DMS 273 (cell line): ENCODE results near the gene AMH.
A peak's percentile ranks its signal among the peaks of the same experiment; 100 is the strongest.

Source experiments
- DNase-seq: peaks from one replicate; lab custom pipeline; 2025; ENCODE audit not compliant: unreplicated experiment; lab: John Stamatoyannopoulos, UW

The AMH gene

DNA sequence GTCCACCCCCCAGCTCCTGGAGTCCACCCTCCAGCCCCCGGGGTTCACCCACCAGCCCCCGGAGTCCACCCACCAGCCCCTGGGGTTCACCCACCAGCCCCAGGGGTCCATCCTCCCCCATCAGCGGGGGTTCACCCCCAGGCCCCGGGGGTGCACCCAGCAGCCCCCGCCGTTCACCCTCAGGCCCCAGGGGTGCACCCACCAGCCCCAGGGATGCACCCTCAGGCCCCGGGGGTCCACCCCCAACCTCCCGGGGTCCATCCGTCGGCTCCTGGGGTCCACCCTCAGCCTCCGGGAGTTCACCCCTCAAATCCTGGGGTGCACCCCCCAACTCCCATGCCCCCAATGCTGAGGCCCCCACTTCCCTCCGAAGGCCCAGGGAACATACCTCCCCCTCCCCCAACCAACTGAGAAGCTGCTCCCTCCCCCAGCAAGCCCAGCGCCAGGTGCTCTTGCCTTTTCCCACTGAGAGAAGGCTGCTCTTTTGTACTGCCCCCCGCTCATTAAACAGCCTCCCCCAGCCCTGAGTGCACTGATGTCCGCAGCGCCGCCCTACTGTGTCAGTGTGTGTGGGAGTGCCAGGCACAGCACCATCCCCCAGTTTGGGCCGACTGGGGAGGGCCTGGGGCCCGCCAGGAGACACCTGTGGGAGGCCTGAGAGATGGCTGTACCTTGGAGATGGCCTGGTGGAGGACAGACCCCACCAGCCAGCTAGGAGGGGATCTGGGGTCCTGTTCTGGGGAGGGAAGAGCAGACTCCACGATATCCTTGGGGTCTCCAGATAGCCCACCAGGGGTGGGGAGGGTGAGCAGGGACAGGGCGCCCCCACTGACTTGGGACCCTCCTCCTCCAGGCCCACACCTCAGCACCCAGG, 750 bp upstream of the AMH start:
- no peak for DNase-seq

DNA sequence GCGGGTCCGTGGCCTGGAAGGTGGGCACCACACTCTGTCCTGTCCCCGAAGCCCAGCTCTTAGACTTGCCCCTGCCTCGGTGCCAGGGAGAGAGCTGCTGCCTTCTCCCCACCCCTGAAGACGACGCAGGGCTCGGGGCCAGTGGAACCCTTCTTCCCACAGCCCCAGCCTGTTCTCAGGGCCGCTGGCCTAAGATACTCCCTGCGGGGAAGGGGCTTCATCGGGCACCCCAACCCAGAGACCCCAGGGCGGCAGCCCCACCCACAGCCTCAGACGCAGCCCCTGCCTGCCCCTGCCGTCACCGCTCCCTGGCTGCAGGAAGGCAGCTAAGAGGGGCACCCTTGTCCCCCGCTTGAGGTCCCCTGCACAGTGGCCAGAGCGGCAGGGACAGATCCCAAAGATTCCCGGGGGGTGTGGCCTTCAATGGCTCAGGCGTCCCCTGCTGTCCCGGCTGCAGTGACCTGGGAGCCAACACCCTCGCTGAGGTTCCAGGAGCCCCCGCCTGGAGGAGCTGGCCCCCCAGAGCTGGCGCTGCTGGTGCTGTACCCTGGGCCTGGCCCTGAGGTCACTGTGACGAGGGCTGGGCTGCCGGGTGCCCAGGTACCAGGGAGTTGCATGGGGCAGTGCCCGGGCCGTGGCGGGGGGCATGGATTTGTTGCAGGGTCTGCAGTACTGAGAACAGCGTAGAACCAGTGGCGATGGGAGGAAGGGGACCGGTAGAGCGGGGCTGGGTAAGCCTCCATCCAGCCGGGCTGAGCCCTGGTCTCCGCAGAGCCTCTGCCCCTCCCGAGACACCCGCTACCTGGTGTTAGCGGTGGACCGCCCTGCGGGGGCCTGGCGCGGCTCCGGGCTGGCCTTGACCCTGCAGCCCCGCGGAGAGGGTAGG, 1.0 kb downstream of the AMH start:
- peak; percentile 72 for DNase-seq

DNA sequence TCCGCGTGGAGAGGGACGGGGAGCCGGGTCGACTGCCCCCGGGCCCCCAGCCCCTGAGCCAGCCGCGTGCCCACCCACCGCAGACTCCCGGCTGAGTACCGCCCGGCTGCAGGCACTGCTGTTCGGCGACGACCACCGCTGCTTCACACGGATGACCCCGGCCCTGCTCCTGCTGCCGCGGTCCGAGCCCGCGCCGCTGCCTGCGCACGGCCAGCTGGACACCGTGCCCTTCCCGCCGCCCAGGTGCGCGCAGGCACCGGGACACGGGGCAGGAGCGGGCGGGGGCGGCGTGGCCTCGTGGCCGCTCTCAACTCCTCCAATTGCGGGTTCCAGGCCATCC, 1.6 kb downstream of the AMH start:
- DNase-seq, result no peak

DNA sequence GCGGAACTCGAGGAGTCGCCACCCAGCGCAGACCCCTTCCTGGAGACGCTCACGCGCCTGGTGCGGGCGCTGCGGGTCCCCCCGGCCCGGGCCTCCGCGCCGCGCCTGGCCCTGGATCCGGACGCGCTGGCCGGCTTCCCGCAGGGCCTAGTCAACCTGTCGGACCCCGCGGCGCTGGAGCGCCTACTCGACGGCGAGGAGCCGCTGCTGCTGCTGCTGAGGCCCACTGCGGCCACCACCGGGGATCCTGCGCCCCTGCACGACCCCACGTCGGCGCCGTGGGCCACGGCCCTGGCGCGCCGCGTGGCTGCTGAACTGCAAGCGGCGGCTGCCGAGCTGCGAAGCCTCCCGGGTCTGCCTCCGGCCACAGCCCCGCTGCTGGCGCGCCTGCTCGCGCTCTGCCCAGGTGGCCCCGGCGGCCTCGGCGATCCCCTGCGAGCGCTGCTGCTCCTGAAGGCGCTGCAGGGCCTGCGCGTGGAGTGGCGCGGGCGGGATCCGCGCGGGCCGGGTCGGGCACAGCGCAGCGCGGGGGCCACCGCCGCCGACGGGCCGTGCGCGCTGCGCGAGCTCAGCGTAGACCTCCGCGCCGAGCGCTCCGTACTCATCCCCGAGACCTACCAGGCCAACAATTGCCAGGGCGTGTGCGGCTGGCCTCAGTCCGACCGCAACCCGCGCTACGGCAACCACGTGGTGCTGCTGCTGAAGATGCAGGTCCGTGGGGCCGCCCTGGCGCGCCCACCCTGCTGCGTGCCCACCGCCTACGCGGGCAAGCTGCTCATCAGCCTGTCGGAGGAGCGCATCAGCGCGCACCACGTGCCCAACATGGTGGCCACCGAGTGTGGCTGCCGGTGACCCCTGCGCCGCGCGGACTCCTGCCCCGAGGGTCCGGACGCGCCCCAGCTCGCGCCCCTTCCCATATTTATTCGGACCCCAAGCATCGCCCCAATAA, 2.3 kb downstream of the AMH start:
- DNase-seq, result peak; percentile 68

DNA sequence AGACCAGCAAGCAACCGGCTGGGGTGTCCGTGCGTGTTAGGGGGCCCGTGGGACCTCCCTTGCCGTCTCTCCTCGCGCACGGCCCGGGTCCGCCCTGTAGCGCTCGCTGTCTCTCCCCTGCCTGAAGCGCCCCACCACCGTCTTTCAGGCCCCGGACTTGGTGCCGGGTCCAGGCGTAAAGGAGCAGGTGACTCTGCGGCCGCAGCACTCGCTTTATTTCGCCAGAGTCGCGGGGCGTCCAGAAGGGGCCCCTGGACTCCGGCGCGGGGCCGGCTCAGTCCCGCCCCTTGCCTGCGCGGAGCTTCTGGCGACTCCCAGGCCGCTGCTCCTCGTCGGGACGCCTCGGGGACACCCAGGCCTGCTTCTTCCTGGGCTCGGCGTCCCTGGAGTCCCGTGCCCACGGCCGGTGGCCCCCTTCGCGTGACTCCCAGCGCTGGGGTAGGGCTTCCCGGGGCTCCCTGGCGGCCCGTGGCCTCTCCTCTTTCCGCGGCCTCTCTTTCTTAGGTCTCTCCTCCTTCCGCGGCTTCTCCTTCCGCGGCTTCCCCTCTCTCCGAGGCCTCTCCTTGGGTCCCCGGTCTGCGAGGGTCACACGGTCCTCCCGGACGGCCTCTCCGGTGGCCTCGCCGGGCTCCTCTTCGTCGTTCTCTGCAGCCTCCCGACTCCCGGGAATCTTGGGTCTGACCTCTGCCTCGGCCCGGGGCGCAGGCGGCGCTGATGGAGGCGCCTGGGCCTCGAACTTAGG, 3.1 kb downstream of the AMH start:
- no peak for DNase-seq

DNA sequence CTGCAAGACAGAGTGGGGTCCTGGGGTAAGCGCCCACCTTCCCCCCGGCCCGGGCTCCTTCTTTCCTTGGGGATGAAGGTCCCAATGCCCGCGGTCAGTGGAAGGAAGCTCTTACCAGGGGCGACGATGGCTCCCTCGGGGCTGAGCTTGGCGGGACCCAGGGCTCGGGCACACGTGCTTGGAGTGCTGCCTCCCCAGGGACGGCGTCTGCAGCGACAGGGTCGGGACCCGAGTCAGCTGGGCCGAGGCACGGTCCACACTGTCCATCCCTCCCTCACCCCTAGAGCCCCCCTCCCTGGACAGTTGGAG, 3.6 kb downstream of the AMH start:
- no peak for DNase-seq

DNA sequence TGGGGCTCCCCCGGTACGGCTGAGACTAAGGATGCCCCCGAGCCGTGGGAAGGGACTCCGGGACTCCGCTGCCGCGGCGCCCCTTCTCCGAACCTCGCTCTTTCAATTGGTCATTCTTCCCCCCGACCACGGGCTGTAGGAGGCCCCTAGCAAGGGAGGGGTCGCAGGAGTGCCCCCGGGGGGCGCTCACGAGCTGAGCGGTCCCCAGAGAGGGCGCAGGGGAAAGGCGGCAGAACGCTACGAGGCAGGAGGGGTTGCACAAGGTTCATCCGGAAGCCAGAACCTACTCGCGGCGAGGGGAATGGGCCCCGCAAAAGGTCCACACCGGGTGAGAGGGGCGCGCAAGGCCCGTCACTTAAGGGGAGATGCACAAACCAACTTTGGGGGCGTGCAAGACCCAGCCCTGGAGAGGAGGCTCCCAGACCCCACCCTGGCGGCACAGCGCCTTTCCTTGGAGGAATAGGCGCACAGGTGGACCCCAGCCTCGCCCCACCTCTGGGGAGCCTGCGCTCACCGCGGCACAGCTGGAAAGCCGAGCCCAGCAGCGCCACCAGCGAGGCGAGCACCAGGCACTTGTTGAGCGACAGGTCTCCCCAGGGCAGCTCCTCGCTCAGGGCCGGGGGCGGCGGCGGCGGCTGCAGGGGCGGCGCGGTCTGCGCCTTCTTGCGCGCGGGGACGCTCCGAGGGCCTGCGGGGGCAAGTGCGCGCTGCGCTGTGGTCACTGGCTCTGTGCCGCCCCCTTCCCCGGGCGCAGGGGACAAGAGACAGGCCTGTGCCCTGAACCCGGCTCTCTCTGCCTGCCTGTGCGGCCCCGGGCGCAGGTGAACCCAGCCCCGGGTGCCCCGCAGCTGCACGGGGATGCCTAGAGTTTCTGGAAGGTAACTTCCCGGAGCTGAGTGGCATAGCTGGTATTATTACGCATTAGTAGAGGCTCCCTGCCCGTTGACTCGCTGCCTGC, 4.3 kb downstream of the AMH start:
- DNase-seq, result peak; percentile 65

DNA sequence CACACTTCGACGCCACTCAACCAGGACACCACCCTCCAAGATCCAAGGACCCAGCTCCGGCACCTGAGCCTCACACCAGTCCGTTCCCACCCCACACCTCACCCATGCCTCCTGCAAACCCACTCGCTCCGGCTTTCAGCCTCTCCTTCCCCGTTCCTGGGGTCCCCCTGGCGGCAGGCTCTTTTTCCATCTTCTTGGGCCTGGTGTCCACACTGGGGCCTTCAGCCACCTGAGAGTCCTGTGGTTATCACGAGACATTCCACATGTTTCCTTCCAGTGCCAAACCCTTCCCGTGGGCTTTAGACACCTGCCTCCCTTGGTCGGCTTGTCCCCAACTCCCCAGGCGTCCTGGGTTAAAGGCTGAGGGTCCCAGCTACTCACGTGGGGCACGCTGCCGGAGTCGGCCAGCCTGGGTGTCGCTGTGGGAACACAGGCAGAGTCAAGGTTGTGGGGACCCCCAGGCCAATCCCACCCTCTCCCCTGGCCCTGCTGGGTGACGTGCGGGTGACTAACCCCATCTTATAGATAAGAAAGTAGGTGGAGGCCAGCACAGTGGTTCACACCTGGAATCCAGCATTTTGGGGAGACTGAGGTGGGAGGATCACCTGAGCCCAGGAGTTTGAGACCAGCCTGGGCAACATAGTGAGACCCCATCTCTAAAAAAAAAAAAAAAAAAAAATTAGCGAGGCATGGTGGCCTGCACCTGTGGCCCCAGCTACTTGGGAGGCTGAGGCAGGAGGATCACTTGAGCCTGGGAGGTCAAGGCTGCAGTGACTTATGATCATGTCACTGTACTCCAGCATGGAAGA, 5.1 kb downstream of the AMH start:
- DNase-seq, result peak; percentile 62

DNA sequence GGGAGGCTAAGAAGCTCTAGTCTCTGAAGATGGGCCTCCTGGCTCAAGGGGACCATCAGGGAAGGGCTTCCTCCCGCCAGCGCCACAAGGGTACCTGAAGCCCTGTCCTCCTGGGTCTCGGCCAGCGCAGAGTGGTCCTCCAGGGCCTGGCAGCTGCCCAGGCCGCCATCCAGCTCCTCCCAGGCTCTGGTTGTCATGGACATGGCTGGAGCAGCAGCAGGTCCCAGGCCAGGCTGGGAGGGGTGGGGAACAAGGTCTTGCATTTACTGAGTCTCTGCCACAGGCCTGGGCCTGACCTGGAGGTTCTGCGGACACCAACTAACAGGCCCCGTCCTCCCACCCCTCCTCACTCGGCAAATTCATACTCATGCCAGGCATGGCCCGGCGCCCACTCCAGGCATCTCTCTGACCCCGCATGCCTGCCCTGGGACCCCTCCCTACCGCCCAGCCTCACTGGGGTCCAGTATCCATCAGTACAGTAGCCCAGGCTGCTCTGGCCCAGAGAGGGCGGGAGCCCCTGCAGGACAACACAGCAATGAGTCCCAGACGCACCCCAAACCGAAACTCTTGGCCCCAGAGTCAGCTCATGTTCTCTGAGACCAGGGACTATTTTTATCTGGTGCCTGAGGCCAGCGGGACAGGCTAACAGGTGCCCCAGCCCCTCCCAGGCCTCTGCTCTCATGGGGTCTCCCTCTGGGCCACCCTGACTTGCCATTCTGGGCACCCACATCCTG, 6.2 kb downstream of the AMH start:
- DNase-seq, result no peak

DNA sequence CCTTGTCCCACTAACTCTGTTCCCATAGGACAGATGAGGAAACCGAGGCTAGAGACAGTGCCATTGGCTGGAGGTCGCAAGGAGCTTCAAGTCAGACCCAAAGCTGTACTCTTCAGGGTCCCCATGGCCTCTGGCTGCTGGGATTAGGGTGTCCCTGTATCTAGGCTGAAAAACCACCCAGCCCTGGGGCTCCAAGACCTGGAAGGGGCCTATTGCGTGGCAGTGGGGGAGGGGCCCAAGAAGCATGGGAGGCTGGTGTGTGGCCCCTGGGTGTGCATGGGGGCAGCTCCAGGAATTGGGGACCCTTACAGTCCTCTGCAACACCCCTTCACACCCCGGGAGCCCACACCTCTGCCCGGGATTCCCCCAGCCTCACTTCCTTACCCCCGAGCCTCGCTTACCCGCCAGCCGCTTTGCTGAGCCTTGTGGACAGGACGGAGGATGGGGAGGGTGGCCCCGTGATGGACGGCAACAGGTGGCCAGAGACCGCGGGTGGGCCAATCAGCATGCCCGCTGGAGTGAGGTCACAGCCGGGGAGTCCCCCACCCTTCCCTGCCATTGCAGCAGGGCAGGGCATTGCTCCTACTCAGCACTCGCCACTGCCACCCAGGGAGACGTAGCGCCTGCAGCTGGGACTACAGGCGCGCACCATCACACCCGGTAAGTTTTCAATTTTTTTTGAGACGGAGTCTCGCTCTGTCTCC, 7.0 kb downstream of the AMH start, which contains the start of gene JSRP1:
Gene JSRP1, minus strand, starts transcription at position 436 of the 704 bp plus-strand sequence. CDS start 1,103 bp downstream, outside the sequence.
- no peak for DNase-seq

DNA sequence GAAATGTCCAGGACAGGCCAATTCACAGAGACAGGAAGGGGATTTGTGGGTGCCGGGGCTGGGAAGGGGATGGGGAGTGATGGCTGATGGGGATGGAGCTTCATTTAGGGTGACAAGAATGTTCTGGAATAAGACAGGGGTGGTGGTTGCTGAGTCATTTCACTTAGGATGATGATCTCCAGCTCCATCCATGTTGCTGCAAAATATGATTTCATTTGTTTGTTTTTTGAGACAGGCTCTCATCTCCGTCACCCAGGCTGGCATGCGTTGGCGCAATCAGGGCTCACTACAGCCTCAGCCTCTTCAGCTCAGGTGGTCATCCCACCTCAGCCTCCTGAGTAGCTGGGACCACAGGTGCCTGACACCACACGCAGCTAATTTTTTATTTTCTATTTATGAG, 10.2 kb downstream of the AMH start:
- no peak for DNase-seq

DNA sequence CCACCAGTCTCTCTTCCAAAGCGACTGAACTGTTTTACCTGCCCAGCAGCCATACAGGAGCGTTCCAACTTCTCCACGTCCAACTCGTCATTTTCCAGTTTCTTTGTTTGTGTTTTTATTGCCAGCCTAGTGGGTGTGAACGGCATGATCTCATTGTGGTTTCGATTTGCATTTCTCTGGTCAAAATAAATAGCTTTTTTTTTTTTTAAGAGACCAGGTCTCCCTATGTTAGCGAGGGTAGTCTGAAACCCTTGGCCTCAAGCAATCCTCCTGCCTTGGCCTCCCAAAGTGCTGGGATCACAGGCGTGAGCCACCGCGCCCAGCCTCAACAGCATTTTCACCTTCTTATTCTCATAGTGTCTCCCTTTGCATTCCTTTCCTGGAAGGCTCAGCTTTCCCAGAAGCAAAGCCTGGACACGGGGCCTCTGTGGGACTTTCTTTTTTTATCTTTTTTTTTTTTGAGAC, 11.2 kb downstream of the AMH start:
- DNase-seq, result no peak

DNA sequence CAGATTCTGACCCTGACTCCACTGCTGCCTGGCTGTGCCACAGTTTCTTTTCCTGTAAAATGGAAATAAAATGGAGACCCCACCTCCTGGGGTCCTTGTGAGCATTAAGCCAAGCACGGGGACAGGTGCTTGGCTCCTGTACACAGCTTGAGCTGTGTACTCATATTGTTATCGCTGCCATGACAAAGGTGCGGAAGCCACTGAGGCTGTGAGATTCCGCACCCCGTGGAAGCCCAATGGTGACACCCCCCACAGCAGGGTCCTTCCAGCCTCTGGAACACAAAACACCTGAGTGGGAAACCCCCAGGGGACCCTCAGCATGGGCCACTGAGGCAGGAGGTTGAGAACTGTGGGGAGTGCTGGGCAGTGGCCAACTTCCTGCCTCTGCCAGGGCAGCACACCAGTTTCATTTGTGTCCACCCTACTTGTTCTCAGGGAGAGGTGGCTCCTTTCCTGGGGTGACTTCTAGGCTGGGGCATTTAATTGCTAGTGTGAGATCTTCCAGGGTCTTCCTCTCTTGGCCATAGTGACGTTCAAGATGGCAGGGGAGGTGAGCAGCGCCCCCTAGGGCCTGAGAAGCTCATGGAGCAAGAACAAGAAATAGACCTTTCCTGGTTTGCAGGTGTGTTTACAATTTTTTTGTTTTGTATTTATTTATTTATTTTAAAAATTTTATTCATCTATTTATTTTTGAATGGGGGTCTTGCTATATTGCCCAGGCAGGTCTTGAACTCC, 12.5 kb downstream of the AMH start:
- DNase-seq, result peak; percentile 54

DNA sequence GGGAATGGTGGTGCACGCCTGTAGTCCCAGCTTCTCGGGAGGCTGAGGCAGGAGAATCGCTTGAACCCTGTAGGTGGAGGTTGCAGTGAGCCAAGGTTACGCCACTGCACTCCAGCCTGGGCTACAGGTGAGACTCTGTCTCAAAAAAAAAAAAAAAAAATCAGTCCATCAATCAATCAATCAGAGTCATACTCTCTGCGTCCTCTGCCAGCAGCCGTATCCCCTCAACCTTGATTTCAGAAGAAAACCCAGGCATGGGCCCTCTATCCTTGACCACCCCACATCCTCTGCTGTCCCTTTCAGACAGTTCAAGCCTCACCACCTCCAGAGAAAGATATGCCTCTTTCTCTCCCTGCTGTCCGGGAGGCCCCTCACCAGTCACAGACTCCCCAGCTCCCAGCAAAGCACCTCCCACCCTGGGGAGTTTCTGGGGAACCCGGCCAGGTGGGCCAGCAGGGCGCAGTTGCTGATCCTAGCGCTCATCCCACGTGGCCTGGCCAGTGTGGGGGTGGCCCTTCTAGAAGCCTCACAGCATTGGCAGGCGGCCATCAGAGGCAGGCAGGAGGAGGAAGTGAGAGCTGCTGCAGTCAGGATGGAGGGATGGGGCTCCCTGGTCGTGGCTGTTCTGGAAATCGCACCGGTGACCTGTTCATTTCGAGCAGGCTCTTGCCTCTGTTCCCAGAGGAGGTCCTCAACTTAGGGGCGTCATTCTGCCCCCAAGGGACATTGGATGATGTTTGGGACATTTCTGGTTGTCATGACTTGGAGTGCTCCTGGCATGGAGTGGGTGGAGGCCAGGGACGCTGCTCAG, 17.3 kb downstream of the AMH start:
- peak; percentile 65 for DNase-seq

DNA sequence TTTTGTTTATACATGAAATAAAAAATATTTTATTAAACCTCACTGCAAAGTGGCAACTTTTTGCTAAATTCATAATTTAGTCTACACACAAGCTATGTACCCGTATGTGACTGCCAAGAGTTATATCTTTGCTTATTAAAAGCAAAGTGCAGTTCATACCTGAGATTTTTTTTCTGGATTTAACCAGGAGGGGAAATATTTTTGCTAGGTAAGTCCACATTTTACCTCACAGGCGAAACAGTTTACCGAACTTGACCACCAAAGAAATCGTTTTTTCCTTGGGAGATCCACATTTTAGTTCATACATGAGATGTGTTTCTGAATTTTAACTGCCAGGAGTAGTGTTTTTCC, 19.3 kb downstream of the AMH start:
- no peak for DNase-seq

DNA sequence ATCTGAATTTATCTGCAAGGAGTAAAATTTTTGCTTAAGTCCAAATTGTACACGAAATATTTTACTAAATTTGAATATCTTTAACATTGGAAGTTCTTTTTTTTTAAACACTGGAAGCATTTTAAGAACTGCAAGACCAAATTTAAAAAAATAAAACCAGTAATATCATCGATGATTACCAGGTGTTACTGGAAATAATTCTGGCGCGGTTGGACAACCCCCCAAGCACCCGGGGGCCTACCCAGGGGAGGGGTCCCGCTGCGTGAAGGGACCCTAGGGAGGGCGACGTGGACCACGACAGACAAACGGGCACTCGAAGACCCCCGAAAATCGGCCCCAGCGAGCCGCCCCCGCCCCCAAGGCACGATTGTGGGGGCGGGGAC, 19.7 kb downstream of the AMH start:
- DNase-seq, result no peak
